Mesenteric fat pad (tissue), 1 donor: Measurements from ENCODE around the gene ZNF267. TPM values are rescaled to one million over a fixed set of nuclear protein-coding genes. Genes with fewer than 3 reads are reported as not detected.
"Not testable (repeated sequence)": the region's sequence is repeated elsewhere in the genome, so short reads cannot be mapped to it uniquely, and the experiment has no call there.

ENCODE experiments used
- DNase-seq: peaks from one replicate; pipeline ENCODE4 v3.0.0-alpha.2; 2020; ENCODE audit warnings: low spot score
- total RNA-seq: library from RNA; stranded (reverse); fragmentation: NEBNext Ultra II Directional; extraction: Animal tissue kit (Norgen Biotek cat#: 25700); gene quantifications from one replicate; pipeline ENCODE4 v1.2.1, GENCODE V29; 2021
- donor health status: DM: yes; HTN: yes; CAD: no.

The ZNF267 gene
- total RNA-seq, 1 donor from 2014 or later = 15.5 TPM

DNA sequence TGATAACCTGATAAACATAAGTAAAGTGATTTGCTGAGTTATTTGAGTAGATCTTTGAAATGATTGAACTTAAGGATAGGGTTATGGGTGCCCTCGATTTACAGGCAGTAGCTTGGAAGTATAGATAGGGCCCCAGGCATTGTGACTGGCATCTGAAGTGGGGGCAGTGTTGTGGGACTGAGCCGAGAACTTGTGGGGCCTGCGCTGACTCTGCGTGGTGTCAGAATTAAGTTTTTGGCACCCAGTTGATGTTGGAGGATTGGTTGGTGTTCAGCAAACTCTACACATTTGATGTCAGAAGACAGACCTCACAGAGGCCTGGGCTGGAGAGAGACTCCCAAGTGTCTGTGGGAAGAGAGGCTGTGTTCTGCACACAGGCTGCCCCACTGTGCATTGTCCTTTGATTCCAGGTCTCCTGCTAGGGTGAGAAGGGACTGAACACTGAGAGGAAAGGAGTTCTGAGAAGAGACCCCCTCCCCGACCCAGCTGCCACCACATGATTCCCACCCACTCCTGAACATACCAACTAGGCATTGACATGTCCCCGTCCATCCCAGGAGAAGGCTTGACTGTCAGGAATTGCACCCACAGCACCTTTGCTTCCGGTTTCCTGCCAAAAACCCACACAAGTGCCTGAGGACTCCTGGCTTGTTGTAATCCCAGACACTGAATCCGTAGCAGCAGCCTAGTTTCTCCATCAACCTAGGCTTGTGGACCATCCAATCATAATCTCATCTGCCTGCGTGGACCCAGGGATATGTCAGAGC is 4.5 kb downstream of the ZNF267 start:
- DNase-seq = no peak

DNA sequence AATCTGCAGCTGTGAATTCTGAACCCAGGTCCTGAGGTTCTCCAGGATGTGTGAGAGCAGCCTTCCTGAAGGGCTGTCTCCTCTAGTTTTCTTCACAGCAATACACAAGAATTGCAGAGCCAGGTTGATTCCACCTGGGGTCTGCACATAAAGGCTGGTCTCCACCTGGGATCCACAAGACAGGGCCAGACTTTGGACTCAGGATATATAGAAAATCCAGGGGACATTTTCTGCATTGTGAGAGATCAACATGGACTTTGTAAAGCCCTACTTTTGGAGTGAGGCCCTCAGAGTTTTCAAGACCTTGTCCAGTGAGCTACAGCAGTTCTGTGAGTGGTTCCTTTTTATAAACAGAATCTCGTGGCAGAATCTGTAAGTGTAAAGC is 6.3 kb downstream of the ZNF267 start:
- no peak for DNase-seq

GRCh38 chr16:31880322-31880979 is 6.8 kb downstream of the ZNF267 start:
- no peak for DNase-seq

- DNase-seq = no peak
Observed at GRCh38 chr16:31886227-31886626, 12.6 kb downstream of the ZNF267 start.

GRCh38 chr16:31888735-31889134 is 15.1 kb downstream of the ZNF267 start:
- DNase-seq = no peak

DNA sequence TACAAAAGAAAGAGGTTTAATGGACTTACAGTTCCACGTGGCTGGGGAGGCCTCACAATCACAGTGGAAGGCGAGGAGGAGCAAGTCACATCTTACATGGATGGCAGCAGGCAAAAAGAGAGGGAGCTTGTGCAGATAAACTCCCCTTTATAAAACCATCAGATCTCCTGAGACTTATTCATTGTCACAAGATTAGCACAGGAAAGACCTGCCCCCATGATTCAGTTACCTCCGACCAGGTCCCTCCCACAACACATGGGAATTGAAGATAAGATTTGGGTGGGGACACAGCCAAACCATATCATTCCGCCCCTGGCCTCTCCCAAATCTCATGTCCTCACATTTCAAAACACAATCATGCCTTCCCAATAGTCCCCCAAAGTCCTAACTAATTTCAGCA is 18.5 kb downstream of the ZNF267 start:
- DNase-seq = not testable (repeated sequence)

GRCh38 chr16:31893824-31894223 is 20.2 kb downstream of the ZNF267 start:
- DNase-seq = no peak

DNA sequence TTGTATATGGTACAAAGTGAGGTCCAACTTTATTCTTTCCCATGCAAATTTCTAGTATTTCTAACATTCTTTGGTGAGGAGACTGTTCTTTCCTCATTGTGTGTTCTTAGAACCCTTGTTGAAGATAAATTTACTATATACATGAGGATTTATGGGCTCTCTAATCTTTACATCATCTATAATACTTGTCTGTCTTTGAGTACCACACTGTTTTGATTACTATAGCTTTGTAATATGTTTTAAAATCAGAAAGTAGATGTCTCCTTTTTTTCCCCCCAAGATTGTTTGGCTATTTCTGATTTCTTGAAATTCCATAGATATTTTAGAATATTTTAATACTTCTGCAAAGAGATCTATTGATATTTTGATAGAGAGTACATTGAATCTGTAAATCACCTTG is 23.7 kb downstream of the ZNF267 start:
- DNase-seq = no peak

DNA sequence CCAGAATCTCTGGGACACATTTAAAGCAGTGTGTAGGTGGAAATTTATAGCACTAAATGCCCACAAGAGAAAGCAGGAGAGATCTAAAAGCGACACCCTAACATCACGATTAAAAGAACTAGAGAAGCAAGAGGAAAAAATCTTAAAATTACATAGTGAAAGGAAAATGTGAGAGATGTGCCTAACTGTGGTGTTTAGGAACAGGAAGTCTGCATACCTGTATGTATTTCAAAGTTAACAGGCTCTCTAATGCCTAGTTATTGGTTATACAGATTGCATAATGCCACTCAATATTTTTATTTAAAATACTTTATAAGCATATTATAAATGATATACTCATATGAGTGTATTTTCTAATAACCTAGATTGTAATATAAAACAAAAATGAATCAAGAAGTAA is 25.9 kb downstream of the ZNF267 start:
- DNase-seq = no peak

- not testable (repeated sequence) for DNase-seq
Observed at GRCh38 chr16:31904571-31904970, 31.0 kb downstream of the ZNF267 start.

DNA sequence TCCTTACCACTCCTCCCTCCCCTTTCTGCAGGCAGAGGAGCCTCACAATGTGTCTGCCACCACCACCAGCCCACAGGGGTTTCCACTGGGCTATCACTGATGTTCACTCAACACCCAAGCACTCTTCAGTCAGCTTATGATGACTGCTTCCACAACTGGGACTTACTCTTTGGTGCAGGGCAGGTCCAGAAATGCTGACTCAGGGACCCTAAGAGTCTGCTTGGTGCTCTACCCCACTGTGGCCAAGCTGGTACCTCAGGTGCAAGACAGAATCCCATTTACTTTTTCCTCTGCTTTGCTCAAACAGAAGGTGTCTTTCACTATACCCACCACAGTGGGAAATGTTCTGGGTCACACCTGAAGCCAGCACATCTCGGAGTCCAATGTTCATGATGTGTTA is 40.1 kb downstream of the ZNF267 start:
- no peak for DNase-seq

DNA sequence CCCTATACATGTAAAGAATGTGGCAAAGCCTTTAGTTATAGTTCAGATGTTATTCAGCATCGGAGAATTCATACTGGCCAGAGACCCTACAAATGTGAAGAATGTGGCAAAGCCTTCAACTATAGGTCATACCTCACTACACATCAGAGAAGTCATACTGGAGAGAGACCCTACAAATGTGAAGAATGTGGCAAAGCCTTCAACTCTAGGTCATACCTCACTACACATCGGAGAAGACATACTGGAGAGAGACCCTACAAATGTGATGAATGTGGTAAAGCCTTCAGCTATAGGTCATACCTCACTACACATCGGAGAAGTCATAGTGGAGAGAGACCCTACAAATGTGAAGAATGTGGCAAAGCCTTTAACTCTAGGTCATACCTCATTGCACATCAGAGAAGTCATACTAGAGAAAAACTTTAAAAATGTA is 42.5 kb downstream of the ZNF267 start:
- no peak for DNase-seq

DNA sequence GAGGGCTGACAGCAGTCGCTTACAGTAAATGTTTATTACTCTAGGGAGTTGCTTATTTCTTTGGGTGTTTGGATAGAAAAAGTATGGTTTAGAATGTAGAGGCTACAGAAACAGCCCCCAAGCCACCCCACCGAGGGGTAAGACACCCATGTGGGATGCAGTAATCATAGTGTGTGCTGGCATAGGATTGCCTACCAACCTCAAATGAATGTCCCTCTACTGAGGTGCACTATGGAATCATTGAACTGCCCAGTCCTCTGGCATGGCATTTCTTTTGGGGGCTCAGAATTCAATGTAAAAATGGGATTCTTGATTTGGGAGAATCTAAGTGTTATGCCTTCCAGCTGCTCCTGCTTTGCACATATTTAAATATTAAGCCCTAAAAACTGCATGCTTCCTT is 46.8 kb downstream of the ZNF267 start:
- no peak for DNase-seq

- DNase-seq = not testable (repeated sequence)
Observed at GRCh38 chr16:31951806-31952205, 78.2 kb downstream of the ZNF267 start.

GRCh38 chr16:31952206-31952605 is 78.6 kb downstream of the ZNF267 start:
- not testable (repeated sequence) for DNase-seq

DNA sequence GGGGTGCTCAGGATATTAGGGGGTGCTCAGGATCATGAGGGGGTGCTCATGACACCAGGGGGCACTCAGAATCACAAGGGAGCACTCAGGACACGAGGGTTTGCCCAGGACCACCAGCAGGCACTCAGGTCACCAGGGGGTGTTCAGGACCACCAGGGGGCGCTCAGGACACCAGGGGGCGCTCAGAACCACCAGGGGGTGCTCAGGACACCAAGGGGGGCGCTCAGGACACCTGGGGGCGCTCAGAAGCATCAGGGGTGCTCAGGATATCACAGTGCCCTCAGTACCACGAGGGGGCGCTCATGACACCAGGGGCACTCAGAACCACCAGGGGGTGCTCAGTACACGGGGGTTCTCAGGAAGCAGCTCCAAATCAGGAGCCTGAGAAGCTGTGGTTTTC is 82.6 kb downstream of the ZNF267 start:
- DNase-seq = not testable (repeated sequence)

- not testable (repeated sequence) for DNase-seq
Observed at GRCh38 chr16:31960186-31960910, 86.7 kb downstream of the ZNF267 start.
